CD4-positive, alpha-beta T cell treated with Interferon alpha-2 for 1 hour (primary cell): ENCODE measurements around the gene TUB.
A peak's percentile ranks its signal among the peaks of the same experiment; 100 is the strongest.

Experiments used
- DNase-seq, 2 donors: peaks; one replicate each; pipeline ENCODE4 v3.0.0-alpha.2; 2020 to 2022

TUB gene

DNA sequence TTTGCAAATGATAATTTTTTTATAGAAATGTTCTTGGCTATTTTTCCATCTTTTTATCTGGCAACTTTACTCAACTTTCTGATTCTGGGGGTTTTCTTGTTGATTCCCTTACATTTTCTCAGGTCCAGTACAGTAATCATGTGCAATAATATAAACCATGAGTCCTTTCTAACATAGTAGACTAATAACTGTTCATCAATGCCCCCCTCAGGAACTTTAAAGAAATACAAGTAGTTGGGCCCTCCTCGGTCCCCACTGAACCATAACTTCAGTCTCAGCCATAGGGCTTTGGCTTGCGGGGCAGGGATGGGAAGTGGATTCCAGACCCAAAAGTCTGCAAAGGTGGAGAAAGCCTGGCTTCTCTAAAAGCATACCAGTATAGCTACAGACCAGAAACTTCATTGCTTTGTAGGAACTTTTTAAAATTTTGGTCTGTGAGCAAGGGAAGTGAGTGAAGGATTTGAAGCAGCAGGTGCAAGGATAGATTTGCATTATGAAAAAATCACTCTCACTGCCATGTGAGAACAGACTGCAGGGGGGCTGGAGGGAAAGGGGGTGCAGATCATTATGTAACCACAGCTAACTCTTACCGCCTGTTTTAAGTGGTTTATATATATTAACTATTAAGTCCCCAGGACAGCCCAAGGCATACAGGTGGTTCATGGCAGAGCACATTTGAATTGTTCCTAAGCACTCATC, 10.4 kb upstream of the TUB start:
- no peak for DNase-seq

DNA sequence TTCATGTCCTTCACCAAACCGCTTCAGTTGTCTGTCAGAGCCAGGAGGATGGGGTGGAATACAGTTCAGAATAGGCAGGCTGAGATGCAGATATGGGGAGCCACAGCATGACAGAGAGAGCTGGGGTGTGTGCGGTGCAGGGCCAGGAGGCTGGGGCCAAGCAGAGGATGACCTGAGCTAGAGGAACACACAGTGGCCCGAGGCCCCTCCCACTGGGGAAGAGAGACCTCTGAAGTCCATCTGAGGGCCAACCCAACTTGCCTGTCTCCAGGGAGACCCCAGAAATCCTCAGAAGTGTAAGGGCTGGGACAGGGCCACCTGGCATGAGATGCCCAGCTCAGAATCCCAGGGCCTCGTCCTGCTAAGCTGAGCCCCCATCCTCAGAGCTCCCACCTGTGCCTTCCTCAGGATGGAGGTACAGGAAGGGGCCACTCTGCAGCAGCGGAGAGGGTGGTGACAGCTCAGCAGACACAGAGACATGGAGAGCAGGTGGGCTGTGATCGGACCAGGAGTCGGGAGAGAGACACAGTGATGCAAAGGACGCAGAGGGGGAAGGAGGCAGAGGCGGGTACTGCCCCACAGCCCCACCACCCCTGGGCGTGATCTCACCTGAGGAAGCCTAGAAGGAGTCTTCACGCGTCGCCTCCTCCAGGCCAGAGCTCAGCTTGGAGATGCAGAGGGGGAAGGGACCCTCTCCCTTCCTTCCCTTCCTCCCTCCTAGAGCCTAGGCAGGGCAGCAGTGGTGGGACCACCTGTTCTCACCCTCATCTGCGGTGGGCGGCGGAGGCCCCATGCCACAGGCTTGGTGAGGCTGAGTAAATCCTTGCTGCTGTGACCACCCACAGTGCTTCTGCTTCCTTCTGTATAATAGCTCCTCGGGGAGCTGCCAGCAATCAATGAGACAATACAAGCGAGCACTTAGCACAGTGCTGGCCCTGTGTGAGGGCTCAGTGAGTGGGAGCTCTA, 9.1 kb upstream of the TUB start:
- no peak for DNase-seq

DNA sequence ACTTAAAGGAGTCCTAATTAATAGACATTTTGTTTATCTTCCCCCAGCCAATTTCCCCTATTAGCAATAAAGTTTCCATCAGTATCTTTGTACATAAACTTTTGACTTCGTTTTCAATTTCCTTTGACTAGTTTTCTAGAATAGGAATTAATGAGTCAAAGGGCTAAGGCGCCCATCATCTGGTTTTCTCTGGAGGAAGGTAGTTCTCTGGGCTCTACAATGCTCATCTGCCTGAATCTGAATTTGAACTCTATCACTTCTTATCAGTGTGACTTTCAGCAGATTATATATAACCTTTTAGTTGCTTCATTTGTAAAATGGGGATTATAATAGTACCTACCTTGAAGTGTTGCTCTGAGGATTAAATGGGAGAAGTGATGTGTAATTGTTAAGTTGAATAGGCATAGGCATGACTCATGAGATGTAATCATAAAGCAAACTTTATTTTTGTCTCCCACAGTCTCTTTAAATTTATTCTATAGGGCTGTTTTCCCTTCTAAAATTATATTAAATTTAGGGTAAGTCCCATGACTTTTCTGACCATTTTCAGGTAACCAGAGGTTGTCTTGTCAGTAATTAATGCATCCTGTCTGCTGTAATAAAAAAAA, 5.8 kb upstream of the TUB start:
- DNase-seq, result no peak

DNA sequence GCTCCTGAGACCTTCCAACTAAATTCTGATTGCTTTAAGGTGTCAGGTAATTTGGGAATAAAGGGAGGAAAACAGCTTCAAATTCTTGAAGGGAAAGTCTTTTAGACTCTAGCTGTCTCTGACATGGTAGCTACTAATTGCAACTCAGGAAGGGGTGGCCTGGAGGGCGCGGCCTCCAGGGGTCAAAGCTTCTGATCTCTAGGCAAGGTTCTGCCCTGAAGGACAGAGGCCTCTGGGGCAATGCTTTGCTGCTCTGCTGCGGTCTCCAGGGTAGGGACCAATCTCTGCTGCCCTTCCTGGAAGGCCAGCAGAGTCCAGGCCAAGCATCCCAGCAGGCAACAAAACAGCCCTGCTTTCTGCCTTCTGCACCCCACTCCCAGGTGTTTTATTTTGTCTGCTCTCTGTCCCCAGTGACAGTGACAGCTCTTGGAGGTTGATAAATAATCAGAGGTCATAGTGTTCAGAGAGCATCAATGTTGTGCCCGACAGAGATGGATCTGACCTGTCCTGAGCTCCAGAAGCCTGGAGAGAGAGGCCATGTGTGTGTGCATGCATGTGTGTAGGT, 1.8 kb upstream of the TUB start:
- no peak for DNase-seq

DNA sequence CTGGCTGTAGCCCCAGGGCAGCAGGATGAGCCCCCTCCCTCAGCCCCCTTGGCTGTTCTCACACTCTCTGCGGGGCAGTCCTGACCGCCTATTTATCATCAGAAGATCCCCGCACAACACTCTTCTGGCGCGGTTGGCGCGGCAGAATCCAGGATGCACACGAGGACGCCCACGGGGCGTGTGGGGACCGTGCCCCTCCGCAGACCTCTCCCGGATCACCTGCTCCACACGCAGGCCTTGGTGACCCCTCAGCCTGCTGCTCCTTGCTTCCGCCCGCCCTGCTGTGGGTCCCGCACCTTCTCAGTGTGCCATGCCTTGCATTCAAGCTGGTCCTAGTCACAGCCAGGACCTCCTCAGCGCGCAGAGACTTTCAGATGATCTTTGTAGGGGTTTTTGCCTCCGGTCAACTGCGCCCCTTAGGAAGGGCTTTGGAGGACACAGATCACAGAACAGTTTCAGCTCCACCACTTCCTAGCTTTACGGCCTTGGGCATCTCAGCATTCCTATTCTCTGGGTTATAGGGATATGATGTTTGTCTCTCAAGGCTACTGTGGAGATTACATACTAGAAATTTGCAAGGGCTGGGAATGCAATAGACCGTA, 841 bp upstream of the TUB start:
- no peak for DNase-seq

DNA sequence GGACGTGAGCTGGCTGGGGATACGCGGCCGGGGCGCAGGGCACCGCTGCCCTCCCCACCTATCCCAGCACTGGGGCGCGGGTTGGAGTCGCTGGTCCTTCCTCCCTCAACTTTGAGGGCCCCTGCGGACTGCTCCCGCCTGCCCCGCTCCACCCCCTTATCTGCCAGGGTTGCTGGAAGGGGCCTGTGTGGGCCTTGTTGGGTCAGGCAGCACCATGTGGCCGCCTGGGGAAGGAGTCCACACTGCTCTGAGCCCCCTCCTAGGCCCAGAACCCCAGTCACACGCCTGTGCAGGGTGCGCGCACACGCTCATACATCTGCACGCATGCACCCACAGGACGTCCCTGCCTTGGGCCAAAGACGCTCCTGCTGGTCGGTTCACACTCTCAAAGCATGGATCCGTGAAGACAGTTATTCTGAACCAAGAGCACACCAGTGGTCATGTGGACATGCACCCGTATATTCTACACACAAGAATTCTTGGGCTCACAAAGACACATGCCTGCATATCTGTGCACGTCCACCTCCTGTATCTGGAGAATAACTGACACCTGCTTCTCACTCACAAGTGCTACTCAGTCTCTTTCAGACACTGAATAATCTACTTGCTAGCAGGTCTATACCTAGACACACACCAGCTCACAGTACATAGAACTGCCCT, 710 bp downstream of the TUB start:
- DNase-seq, result no peak

DNA sequence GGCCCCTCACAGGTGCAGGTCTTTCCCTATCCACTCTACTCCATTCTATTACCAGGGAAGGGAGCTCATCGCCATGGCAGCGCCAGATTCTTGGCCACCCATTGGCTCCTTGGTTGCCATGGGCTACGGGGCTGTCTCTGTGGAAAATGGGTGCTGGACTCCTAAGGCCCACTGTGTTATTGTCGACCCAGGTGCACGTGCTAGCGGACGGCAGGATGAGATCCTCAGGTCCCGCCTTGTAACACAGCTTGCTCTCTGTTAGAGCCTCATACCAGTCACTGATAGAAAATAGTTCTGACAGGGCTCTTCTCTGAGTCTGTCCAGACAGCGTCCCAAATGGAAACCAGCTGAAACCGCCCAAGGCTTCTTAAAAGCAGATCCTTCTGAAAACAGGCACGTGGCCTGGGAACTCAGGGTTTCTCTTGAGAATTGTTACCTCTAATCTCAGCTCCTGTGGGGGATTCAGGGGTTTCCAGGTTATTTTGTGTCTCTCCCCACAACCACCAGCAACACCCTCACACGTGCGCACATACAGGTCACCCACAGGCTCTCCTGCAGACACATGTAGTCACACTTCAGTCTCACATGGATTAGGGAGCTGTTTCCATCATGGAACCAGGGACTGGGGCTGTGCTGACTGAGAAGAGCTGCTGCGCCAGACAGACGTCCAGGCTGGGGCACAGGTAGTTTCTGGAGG, 1.5 kb downstream of the TUB start:
- DNase-seq, result no peak

DNA sequence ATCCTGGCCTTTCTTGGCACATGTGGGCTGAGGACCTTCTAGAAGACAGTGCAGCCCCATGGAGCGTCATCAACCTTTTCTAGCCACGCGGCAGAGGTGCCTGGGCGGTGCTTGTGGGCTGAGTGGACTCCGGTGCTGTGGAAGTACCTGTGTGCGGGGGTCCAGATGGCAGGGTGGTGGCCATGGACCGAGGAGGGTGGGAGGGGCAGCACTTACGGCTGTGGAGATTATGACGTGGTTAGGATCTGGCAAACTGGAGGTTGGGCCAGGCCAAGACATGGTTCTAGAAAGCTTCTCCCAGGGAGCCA, 2.0 kb downstream of the TUB start:
- no peak for DNase-seq

DNA sequence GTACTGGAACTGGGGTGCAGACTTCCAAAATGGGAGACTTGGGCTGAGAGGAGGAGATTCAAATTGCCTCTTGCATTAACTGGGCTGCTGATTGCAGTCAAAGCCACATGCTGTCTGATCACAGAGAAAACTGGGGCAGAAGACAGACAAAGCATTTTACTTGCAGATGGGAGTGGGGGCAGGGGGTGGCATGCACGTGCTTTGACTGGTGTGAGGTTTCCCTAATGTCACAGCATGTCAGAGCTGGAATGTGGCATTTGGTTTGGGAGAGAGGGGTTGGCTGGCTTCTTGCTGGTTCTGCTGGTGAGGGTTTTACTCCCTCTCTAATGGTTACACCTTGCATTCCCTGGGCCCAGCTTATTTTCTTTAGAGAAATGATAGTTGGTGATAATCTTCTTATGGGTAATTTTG, 2.9 kb downstream of the TUB start:
- no peak for DNase-seq

DNA sequence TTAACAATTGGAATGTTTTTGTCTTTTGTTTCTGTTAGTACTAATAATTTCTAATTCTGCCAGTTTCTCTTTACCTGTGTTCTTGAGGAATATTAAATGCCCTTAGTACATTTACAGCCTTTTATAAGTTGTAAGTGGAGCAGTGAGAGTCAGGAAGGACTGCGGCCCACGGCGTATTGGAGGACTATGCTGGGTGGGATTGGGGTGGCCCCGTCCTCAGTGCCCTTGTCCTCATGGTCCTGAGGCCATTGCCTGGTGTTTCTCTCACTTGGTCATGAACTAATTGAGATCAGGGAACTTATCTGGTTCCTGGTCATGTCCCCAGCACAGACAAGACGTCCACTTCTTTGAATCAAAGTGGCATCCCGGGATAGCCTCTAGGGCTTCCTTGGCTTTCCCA, 3.3 kb downstream of the TUB start:
- DNase-seq, result no peak

DNA sequence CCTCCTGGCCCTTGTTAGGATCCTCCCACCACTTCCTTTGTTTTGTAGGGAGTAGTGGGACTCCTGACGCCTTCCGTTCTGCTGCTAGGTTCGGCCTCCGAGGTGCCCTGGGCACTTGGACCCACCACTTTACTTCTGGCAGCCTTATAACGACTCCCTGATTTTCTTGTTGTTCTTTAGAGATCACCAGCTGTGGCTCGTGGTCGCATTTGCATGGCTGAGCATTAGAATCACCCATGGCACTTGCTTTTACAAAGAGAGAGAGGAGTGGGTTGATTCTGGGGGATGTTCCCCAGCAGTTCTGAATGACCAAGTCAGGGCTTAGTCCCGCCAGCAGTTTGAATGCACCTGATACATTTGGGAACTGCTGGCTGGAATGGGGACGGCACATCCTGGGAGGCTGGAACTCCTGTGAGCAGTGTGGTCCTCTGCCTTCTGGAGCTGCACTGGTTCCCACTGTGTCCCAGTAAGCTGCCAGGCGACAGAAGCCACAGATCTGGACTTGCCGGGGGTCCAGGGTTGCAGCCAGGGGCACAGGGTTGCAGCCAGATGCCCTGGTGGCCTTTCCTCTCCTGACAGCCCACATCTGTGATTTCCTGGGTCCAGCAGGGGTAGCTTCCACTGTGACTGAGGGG, 4.1 kb downstream of the TUB start:
- DNase-seq, result no peak

DNA sequence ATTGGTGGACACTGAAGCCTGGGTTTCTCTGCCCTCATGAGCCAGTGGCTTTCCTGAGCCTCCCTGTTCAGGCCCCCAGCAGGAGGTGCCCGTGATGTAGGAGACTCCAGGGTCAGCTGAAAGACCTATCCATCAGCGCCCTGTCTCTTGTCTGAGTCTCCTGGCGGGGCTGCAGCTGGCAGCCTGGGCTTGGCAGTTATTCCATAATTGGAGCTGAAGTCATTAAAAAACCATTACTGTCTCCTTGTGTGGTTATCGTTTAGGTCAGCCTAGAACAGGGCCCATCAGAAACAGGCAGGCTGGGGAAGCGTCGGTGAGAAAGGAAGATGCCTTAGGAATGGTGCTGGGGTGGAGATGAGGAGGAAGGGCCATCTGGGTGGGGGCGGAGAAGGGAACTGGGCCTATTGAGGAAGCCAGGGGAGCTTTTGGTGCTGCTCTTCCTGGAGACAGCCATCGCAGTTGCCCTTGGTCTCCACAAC, 5.0 kb downstream of the TUB start:
- DNase-seq, result no peak

DNA sequence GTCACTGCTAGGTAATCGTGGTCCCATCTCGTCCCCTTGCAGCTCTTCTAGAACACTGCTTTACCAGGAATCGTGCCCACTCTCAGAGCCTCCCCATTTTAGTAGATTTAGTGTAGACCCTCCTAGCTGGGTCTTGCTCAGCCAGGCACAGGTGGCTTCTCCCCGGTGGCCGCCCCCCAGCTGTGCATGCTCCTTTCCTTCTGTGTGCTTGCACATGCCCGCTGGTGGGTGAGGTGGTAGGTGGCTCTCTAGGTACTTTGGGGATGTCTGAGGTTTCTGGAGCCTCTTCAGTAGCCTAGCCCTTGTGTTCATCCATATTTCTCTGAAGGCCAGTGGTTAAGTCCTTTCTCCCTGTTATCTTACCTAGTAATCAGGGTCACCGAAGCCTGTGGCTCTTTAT, 5.6 kb downstream of the TUB start:
- DNase-seq, result no peak

DNA sequence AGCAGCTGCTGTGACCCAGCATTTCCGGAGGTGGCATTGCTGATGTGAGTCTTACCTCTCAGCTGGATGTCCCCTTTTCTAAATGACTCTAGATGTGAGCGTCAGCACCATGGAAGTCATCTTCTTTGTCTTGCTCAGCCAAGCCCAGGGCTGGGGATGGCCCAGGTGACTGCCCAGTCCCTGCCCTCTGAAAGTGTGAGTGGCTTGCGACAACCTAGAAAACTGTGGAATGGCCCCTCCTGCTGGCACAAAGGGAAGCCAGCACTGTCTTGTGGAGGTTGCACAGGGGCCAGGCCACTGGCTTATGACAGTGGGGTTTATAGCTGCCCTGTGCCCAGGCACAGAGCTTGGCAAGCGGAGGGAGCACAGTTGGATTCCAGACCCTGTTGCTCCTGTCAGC, 6.2 kb downstream of the TUB start:
- DNase-seq, result no peak

DNA sequence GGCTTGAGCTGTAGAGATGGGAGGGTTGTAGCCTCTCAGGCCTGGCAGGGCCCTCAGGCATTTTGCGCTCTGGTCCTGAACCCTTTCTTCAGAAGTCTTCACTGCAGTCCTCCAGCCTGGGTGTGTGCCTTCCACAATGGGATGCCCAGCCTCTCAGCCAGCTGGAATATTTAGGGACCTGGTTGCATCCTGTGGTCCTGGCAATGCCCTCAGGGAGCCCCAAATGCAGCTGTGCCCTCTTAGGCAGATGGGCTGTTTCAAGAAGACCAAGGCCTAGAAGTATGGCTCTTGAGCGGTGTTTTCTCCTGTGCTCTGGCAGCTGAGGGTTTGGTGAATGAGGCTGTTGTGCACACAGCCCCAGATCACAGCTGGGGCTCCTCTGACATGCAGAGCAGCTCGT, 6.7 kb downstream of the TUB start:
- DNase-seq, result no peak

DNA sequence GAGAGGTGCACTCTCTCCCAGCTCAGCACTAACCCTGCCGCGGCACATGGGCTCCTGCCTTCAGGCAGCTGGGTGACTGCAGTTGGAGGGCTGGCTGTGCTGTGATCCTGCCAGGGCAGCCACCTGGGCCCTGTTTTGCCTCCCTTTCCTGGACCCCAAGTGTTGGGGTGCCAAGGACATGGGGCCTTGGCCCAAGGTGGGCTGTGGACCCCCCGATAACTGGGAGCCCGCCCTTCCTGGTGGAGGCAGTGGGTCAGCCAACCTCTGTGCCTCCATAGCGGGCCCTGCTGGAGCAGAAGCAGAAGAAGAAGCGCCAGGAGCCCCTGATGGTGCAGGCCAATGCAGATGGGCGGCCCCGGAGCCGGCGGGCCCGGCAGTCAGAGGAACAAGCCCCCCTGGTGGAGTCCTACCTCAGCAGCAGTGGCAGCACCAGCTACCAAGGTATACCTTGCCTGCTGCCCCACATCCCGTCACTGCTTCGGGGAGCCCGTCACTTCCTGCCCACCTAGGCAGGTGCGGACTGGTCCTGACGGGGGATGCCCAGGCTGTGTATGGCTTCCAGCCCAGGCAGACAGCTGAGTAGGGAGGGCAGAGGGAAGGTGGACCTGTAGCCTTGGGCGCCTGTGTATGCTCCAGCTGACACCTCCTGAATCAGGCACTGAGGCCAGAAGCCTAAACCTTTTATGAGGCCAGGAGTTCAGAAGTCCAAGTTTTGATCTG, 8.9 kb downstream of the TUB start:
- DNase-seq, result no peak

DNA sequence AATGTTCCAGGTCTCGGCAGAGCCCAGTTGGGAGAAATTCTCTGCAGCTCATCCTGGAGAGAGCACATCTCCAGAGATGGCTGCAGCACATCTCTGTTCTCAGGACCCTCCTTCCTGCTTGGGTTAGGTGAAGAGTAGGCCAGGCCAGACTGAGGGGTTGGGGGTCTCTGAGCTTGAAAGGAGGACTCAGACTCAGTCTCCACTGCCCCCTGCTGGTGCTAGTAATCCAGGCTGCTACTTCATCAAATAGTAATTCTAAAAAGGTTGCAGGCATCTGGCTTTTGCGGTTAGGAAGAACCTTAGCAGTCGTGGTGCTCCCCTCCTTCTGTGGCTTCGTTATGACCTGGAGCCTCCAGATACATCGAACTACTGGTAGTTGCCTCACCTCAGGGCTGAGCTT, 9.7 kb downstream of the TUB start:
- no peak for DNase-seq

DNA sequence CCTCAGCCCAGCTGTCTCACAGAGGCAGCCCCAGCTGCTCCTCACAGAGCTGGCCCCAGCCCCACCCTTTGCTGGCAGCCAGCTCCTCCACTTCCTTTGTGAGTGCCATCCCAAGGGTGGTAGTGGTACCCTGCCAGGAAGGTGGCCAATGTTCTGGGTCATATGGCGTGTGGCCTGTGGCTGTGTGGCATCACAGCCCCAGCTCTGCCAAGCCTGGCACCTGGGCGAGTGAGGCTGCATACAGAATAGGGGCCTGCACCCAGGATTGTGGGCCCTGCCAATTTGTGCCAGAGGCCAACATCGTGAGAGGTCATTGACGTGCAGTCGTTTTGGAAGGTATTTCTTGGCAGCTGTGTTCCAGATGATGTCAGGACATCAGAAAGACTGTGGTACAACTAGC, 10.7 kb downstream of the TUB start:
- no peak for DNase-seq

DNA sequence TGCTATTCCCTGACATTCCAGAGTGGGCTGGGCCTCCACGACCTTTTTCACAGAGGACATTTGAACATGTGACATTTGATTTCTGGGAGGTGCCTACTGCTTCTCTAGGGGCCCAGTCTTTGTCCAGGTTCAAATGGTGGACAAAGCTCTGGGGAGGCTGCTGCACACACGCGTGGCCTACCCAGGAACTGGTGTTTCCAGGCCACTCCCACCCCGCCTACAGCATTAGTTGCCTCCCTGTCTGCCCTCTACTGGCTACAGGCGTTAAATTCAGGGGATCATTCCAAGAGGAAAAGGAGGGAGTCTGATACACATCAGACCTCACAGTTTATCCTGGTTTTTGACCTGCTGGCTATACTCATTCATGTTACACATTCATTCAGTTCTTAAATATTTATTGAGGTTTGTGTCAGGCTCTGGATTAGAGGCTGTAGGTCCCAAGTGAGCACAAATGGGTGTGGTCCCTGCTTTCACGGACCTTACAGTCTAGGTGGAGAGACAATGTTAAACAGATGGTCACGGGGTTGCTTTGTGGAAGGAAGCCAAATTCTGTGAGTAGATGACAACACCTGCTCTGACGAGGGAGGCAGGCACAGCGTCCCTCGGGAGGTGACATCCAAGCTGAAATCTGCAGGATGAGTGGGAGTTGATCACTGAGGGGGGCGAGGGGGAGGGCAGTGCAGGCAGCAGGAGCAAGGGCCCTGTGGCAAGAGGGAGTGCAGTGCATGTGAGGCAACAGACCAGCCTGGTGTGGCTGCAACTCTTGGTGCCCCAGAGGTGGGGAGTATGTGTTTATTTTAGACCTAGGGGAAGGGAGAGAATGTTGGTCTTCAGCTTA, 11.8 kb downstream of the TUB start:
- DNase-seq, result peak in 1 of 2 donors; percentile 29
